AG10803 (cell line): ENCODE measurements around the gene E2F1.
A peak's percentile ranks its signal among the peaks of the same experiment; 100 is the strongest.
"Not testable (repeated sequence)": the region's sequence is repeated elsewhere in the genome, so short reads cannot be mapped to it uniquely, and the experiment has no call there.

Experiments used
- DNase-seq: peaks from one replicate; pipeline ENCODE4 v3.0.0; 2010; ENCODE audit warnings: low read depth
- H3K4me3 ChIP-seq: 2 replicates; pipeline ENCODE4 v1.5.1; 2011; ENCODE audit warnings: mild to moderate bottlenecking, low read length, control low read depth
- TF ChIP-seq, protein P1 (sequence below): conservative IDR thresholded peaks from 2 replicates; pipeline ENCODE4 v1.5.1; 2011; ENCODE audit warnings: mild to moderate bottlenecking, low read length, control low read depth, inconsistent platforms

E2F1 gene

DNA sequence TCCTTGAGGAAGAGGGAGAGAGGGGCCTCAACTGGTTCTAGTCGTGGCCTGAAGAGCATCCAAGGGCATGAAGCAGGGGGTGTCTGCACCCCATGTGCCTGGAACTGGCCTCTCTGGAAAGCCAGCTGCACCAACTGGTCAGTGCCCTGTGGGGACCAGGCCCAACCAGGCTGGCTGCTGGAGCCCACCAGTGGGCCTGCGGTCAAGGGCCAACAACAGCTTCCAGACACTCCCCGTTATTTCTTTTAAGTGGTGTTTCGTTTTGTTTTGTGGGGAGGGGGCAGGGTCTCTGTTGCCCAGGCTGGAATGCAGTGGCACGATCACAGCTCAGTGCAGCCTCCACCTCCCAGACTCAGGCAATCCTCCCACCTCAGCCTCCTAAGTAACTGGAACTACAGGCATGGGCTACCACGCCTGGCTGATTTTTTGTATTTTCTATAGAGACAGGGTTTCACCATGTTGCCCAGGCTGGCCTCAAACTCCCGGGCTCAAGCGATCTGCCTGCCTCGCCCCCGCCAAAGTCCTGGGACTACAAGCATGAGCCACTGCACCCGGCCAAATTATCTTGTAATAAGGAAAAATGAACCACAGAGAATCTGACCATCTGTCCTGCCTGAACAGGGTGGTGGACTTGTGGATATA is 36.0 kb downstream of the E2F1 start:
- TF ChIP-seq, protein P1, sequence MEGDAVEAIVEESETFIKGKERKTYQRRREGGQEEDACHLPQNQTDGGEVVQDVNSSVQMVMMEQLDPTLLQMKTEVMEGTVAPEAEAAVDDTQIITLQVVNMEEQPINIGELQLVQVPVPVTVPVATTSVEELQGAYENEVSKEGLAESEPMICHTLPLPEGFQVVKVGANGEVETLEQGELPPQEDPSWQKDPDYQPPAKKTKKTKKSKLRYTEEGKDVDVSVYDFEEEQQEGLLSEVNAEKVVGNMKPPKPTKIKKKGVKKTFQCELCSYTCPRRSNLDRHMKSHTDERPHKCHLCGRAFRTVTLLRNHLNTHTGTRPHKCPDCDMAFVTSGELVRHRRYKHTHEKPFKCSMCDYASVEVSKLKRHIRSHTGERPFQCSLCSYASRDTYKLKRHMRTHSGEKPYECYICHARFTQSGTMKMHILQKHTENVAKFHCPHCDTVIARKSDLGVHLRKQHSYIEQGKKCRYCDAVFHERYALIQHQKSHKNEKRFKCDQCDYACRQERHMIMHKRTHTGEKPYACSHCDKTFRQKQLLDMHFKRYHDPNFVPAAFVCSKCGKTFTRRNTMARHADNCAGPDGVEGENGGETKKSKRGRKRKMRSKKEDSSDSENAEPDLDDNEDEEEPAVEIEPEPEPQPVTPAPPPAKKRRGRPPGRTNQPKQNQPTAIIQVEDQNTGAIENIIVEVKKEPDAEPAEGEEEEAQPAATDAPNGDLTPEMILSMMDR, result no peak
- no peak for DNase-seq
- H3K4me3 ChIP-seq, result no peak overlapping the region

DNA sequence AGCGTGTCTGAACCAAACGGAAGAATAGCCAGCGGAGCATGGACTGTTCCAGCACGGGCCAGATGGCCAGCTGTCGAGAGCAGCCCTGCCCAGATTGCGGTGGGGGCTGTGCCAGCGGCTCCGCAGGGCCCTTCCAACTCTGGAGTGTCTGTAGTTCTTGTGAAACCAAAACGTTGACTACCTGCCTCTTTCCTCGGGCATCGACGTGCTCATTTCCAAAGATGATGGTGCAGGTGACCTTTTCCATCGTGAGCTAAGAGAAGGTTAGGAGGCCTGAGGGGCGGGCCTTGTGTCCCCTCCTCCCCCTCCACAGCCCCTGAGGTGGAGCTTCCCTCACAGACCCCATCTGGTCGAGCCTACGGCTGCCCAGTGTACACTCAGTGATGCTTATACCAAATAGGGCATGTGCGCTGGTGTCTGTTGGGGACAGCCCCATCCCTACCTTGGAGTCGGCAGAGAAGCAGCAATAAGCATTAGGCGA is 36.9 kb downstream of the E2F1 start:
- DNase-seq, result peak; percentile 64
- no peak overlapping the region for H3K4me3 ChIP-seq
- TF ChIP-seq, protein P1, result no peak

DNA sequence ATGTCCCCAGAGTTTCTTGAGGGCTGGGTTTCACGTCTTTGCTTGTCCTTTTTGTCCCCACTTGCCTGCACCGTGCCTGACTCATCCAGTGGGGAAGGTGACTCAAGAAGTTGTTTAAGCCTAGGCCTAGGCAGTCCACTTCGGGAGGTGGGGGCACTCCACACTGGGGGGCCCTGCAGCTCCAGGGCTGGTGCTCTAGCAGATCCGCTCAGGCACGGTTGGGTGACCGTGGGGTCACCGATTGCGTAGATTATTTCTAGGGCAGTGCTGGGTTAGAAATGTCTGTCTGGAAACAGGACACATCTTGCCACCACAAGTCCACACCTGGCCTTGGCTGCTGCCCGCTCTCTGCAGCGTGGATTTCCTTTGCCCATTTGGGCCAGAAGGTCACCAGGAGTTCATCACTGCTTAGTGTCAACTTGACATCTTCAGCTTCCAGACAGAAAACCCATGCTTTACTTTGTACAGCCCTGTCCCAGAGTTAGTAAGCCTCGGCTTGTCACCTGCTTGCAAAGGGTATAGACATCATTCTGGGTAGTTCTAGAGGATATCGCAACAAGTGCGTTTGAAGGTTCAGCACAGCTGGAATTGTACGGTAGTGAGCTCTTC is 37.7 kb downstream of the E2F1 start:
- TF ChIP-seq, protein P1, result no peak
- DNase-seq, result no peak
- H3K4me3 ChIP-seq, result no peak overlapping the region

DNA sequence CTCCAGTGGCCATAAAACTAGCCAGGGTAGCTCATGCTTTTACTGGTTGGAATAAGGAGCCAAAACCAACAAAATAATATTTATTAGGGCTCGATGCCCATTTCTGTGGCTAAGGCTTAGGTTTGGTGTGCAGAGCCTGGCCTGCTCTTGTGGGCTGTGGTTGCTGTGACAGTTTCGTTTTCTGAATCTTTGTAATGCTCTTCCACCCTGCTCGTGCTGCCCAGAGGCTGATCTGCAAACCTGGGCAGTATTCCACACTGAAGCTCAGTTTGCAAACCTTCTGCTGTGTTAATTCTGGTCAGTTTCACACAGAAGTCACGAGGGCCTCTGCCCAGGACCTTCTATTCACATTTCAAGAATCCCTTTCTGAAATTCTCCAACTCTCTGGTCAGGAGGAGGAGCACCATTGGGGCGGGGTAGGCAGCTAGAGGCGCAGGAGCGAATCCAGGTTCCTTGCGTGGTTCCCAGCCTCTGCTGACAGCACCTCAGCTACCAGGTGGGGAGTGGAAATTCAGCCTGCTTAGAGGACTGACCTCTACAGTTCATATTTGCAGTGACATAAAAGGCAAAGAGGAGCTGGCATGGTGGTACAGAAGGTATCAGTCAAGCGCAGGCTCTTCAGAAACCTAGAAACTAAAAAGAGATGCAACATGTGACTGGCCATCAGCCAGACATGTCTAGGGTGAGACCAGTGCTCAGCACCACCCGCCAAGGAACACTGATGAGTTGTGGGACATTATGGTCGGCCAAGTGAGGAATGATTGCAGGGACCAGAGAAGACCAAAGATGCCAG is 38.4 kb downstream of the E2F1 start:
- H3K4me3 ChIP-seq, result no peak overlapping the region
- peak; percentile 82 for DNase-seq
- TF ChIP-seq, protein P1, result no peak

DNA sequence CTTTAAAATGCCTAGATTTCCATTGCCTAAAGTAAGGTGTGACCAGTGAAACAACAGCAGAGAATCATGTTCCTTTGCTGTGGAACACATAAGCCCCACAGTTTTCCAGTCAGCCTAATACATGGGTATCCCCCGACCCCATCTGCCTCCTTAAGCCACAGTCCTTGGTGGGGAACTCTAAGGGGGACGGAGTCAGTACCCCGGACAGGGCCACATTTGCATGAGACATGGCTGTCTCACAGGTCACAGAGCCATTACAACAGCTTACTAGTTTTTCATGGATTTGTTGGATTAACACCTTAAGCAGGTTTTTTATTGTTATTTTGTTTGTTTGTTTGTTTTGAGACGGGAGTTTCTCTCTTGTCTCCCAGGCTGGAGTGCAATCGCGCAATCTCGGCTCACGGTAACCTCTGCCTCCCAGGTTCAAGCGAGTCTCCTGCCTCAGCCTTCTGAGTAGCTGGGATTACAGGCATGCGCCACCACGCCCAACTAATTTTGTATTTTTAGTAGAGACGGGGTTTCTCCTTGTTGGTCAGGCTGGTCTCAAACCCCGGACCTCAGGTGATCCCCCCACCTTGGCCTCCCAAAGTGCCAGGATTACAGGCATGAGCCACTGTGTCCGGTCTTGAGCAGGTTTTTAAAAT is 39.1 kb downstream of the E2F1 start:
- not testable (repeated sequence) for DNase-seq, H3K4me3 ChIP-seq

DNA sequence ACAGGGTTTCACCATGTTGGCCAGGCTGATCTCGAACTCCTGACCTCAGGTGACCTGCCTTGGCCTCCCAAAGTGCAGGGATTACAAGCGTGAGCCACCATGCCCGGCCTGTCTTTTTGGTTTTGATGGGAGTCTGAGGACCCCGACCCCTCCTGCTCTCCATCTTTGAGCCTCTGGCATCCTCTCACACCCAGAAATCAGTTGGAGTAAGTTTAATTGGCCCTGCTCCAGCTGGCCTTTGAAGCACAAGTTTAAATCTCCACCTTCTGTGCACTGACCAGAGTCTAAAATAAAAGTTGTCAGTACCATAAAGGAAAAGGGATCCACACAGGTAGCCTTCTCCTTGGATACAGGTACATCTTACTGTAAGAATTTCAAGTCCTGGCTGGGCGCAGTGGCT is 40.0 kb downstream of the E2F1 start:
- no peak for DNase-seq
- no peak overlapping the region for H3K4me3 ChIP-seq
- TF ChIP-seq, protein P1, result no peak

DNA sequence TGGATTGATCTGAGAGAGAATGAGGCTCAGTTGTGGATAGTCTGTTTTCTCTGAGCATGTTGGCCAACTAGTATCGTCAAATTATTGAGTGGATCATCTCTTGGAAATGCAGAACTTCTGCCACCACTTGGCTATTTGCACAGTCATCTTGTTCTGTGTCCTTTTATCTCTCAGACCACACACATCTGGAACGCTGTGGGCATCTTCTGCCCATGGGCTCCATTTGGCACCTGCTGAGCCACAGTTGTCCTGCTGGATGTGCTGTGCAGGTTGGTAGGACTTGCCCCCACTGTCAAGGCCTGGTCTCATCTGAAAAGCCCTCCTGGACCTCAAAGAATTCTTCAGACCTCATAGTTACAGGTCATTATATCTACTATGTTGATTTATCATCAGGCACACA is 40.8 kb downstream of the E2F1 start:
- no peak for DNase-seq
- TF ChIP-seq, protein P1, result no peak
- no peak overlapping the region for H3K4me3 ChIP-seq
